HepG2 (cell line): ENCODE data around the gene RASSF4. TPM values are rescaled to one million over a fixed set of nuclear protein-coding genes. Genes with fewer than 3 reads are reported as not detected.
A peak's percentile ranks its signal among the peaks of the same experiment; 100 is the strongest.

Experiments used
- CCDC6 ChIP-seq: sonication (generic); formaldehyde crosslinking; IDR thresholded peaks from 2 replicates; pipeline ENCODE4 v1.8.1; 2022; ENCODE audit warnings: mild to moderate bottlenecking, missing genetic modification reagents, moderate library complexity
- ELF3 ChIP-seq: IDR thresholded peaks from 2 replicates; pipeline ENCODE4 v1.6.1; 2016; ENCODE audit warnings: missing genetic modification reagents, missing compliant biosample characterization
- HNRNPH1 ChIP-seq: fragments of 200-400 bp; formaldehyde crosslinking; optimal IDR thresholded peaks from 2 replicates; pipeline ENCODE3; 2017; ENCODE audit warnings: mild to moderate bottlenecking, low read depth, low read length
- MYC ChIP-seq: sonication (generic); formaldehyde crosslinking; IDR thresholded peaks from 2 replicates; pipeline ENCODE4 v1.9.0; 2021; ENCODE audit warnings: missing genetic modification reagents, borderline replicate concordance
- NCOA2 ChIP-seq: sonication (generic); formaldehyde crosslinking; IDR thresholded peaks from 2 replicates; pipeline ENCODE4 v1.8.0; 2022; ENCODE audit warnings: inconsistent platforms
- NR3C1 ChIP-seq: sonication (generic); formaldehyde crosslinking; IDR thresholded peaks from 2 replicates; pipeline ENCODE4 v1.4.0; 2020; ENCODE audit warnings: missing genetic modification reagents
- TCF7L2 ChIP-seq: IDR thresholded peaks from 2 replicates; pipeline ENCODE4 v1.6.1; 2011; ENCODE audit warnings: mild to moderate bottlenecking, low read depth, low read length, moderate library complexity
- TOE1 ChIP-seq: sonication (generic); formaldehyde crosslinking; IDR thresholded peaks from 2 replicates; pipeline ENCODE4 v1.4.0; 2020; ENCODE audit warnings: mild to moderate bottlenecking, missing genetic modification reagents
- ZNF501 ChIP-seq: sonication (generic); formaldehyde crosslinking; IDR thresholded peaks from 2 replicates; pipeline ENCODE4 v1.5.1; 2020; ENCODE audit warnings: mild to moderate bottlenecking, moderate library complexity, missing genetic modification reagents
- ZNF720 ChIP-seq: sonication (generic); formaldehyde crosslinking; IDR thresholded peaks from 2 replicates; pipeline ENCODE4 v1.4.0; 2020; ENCODE audit warnings: missing genetic modification reagents
- ZNF724P ChIP-seq: sonication (generic); formaldehyde crosslinking; IDR thresholded peaks from 2 replicates; pipeline ENCODE4 v1.8.0; 2022; ENCODE audit warnings: missing genetic modification reagents, borderline replicate concordance
- ZNF816 ChIP-seq: sonication (generic); formaldehyde crosslinking; IDR thresholded peaks from 2 replicates; pipeline ENCODE4 v1.8.0; 2022; ENCODE audit warnings: missing genetic modification reagents, mild to moderate bottlenecking, borderline replicate concordance
- polyA plus RNA-seq, 8 experiments: library from polyadenylated mRNA; depleted of rRNA in 3 of 8; stranded (reverse) in 7 of 8; unstranded in 1 of 8; fragments of >200 nt; fragmentation: Illumina TruSeq in 4 of 8; extraction: Trizol in 4 of 8; gene quantifications; 2 replicates each; pipeline versions ENCODE4 v1.2.1 to v1.2.3, GENCODE V29; 2011 to 2016; ENCODE audit warnings: low read depth in 4 of 8, missing spikeins in 1 of 8, mixed read lengths in 1 of 8; ENCODE audit not compliant: insufficient read depth in 1 of 8
- total RNA-seq, 5 experiments: library from RNA; depleted of rRNA; stranded (reverse); fragments of >200 nt; fragmentation: Illumina TruSeq; extraction: Trizol; gene quantifications; 2 replicates each; pipeline ENCODE4 v1.2.3, GENCODE V29; 2016; ENCODE audit warnings: low read depth in 1 of 5
- TF ChIP-seq, protein P1 (sequence below), 2 experiments: sonication (generic) in 1 of 2; formaldehyde crosslinking in 1 of 2; IDR thresholded peaks; 2 replicates each; pipeline versions ENCODE4 v1.5.1 to v1.6.1; 2011 to 2020; ENCODE audit warnings: borderline replicate concordance in 1 of 2, low read depth in 1 of 2, low read length in 1 of 2, mild to moderate bottlenecking in 1 of 2, missing genetic modification reagents in 1 of 2, moderate library complexity in 1 of 2
- TF ChIP-seq, protein P2 (sequence below): IDR thresholded peaks from 2 replicates; pipeline ENCODE4 v1.6.1; 2016; ENCODE audit warnings: control low read depth
- TF ChIP-seq, protein P3 (sequence below): sonication (generic); formaldehyde crosslinking; IDR thresholded peaks from 2 replicates; pipeline ENCODE4 v1.4.0; 2020; ENCODE audit warnings: missing genetic modification reagents
- TF ChIP-seq, protein P4 (sequence below): sonication (generic); formaldehyde crosslinking; IDR thresholded peaks from 2 replicates; pipeline ENCODE4 v1.4.0; 2020; ENCODE audit warnings: low read depth, mild to moderate bottlenecking, missing genetic modification reagents
- TF ChIP-seq, protein P5 (sequence below): fragments of 450-650 bp; IDR thresholded peaks from 2 replicates; pipeline ENCODE4 v1.6.1; 2017; ENCODE audit warnings: mild to moderate bottlenecking
- TF ChIP-seq, protein P6 (sequence below): sonication (generic); formaldehyde crosslinking; IDR thresholded peaks from 2 replicates; pipeline ENCODE4 v1.4.0; 2020; ENCODE audit warnings: low read depth, mild to moderate bottlenecking, missing genetic modification reagents

The RASSF4 gene
- total and polyA plus RNA-seq, 2 of the 13 experiments (the other 11 are each of a cell fraction or from before 2014, with no cell fraction given) = 34.0 to 51.7 TPM

DNA sequence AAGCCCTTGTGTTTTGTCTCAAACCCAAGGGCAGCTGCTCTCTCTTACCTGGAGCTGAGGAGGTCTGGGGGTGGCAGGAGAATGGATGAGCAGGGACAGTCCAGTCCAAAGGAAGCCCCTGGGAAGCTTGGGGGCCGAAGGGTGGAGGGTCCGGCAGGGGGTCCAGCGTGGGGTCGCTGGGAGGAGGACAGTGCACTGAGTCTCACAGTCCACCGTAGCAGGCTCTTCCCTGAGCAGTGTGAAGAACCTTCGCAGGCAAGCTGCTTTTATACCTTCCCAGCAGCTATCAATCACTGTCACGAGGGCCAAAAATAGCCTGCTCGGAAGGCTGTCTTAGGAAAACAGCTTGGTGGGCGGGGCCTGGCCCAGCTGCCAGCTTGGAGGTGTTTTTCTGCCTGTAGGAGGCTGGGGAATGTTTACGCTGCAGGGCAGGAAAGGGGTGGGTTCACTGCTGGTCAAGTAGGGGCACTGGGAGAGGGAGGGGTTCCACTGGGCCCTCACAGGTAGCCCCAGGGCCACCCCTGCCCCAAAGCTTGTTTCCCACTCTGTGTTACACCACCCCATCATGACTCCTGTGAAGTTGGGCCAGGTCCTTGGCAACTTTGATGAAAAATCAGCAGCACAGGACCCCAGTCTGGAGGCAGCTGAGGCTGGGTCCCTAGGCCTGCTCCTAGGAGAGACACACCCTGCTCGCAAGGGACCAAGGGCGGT is 19.1 kb downstream of the RASSF4 start, which contains the start of gene DEPP1 (continued):
- TF ChIP-seq ZNF724P (CRISPR knock-in tag) = peak; percentile 74; the same call in 1 of the 2 replicates
- no peak for TF ChIP-seq ZNF720 (CRISPR knock-in tag)
- TF ChIP-seq, protein P1, sequence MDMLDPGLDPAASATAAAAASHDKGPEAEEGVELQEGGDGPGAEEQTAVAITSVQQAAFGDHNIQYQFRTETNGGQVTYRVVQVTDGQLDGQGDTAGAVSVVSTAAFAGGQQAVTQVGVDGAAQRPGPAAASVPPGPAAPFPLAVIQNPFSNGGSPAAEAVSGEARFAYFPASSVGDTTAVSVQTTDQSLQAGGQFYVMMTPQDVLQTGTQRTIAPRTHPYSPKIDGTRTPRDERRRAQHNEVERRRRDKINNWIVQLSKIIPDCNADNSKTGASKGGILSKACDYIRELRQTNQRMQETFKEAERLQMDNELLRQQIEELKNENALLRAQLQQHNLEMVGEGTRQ (IDR thresholded peaks at IDR 0.05; ENCODE audit: low read depth, low read length) = peak; percentile 56; the same call in 1 of the 2 replicates
- TF ChIP-seq, protein P1 (CRISPR knock-in tag; IDR thresholded peaks at IDR 0.05; ENCODE audit: borderline replicate concordance) = peak; percentile 88
- TF ChIP-seq, protein P2, sequence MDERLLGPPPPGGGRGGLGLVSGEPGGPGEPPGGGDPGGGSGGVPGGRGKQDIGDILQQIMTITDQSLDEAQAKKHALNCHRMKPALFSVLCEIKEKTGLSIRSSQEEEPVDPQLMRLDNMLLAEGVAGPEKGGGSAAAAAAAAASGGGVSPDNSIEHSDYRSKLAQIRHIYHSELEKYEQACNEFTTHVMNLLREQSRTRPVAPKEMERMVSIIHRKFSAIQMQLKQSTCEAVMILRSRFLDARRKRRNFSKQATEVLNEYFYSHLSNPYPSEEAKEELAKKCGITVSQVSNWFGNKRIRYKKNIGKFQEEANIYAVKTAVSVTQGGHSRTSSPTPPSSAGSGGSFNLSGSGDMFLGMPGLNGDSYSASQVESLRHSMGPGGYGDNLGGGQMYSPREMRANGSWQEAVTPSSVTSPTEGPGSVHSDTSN (CRISPR knock-in tag) = peak; percentile 97
- 0 out of 2 replicates have a peak, but pooled peaks have one; percentile 29 for TF ChIP-seq TOE1 (CRISPR knock-in tag)
- no peak for TF ChIP-seq HNRNPH1
- TF ChIP-seq ZNF816 (CRISPR knock-in tag) = no peak
- no peak for TF ChIP-seq NR3C1 (CRISPR knock-in tag)
- TF ChIP-seq ZNF501 (CRISPR knock-in tag) = peak; percentile 35; the same call in 1 of the 2 replicates
- TF ChIP-seq, protein P3, sequence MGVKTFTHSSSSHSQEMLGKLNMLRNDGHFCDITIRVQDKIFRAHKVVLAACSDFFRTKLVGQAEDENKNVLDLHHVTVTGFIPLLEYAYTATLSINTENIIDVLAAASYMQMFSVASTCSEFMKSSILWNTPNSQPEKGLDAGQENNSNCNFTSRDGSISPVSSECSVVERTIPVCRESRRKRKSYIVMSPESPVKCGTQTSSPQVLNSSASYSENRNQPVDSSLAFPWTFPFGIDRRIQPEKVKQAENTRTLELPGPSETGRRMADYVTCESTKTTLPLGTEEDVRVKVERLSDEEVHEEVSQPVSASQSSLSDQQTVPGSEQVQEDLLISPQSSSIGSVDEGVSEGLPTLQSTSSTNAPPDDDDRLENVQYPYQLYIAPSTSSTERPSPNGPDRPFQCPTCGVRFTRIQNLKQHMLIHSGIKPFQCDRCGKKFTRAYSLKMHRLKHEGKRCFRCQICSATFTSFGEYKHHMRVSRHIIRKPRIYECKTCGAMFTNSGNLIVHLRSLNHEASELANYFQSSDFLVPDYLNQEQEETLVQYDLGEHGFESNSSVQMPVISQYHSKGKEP (CRISPR knock-in tag) = 0 out of 2 replicates have a peak, but pooled peaks have one; percentile 86
- no peak for TF ChIP-seq TCF7L2
- TF ChIP-seq, protein P4, sequence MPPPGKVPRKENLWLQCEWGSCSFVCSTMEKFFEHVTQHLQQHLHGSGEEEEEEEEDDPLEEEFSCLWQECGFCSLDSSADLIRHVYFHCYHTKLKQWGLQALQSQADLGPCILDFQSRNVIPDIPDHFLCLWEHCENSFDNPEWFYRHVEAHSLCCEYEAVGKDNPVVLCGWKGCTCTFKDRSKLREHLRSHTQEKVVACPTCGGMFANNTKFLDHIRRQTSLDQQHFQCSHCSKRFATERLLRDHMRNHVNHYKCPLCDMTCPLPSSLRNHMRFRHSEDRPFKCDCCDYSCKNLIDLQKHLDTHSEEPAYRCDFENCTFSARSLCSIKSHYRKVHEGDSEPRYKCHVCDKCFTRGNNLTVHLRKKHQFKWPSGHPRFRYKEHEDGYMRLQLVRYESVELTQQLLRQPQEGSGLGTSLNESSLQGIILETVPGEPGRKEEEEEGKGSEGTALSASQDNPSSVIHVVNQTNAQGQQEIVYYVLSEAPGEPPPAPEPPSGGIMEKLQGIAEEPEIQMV (CRISPR knock-in tag) = 0 out of 2 replicates have a peak, but pooled peaks have one; percentile 35
- TF ChIP-seq NCOA2 (CRISPR knock-in tag) = peak; percentile 99
- TF ChIP-seq, protein P5, sequence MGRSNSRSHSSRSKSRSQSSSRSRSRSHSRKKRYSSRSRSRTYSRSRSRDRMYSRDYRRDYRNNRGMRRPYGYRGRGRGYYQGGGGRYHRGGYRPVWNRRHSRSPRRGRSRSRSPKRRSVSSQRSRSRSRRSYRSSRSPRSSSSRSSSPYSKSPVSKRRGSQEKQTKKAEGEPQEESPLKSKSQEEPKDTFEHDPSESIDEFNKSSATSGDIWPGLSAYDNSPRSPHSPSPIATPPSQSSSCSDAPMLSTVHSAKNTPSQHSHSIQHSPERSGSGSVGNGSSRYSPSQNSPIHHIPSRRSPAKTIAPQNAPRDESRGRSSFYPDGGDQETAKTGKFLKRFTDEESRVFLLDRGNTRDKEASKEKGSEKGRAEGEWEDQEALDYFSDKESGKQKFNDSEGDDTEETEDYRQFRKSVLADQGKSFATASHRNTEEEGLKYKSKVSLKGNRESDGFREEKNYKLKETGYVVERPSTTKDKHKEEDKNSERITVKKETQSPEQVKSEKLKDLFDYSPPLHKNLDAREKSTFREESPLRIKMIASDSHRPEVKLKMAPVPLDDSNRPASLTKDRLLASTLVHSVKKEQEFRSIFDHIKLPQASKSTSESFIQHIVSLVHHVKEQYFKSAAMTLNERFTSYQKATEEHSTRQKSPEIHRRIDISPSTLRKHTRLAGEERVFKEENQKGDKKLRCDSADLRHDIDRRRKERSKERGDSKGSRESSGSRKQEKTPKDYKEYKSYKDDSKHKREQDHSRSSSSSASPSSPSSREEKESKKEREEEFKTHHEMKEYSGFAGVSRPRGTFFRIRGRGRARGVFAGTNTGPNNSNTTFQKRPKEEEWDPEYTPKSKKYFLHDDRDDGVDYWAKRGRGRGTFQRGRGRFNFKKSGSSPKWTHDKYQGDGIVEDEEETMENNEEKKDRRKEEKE = no peak
- TF ChIP-seq, protein P6, sequence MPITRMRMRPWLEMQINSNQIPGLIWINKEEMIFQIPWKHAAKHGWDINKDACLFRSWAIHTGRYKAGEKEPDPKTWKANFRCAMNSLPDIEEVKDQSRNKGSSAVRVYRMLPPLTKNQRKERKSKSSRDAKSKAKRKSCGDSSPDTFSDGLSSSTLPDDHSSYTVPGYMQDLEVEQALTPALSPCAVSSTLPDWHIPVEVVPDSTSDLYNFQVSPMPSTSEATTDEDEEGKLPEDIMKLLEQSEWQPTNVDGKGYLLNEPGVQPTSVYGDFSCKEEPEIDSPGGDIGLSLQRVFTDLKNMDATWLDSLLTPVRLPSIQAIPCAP (CRISPR knock-in tag) = no peak
- TF ChIP-seq ELF3 (CRISPR knock-in tag) = peak; percentile 83; the same call in 1 of the 2 replicates
- no peak; the same call in 1 of the 2 replicates for TF ChIP-seq MYC (CRISPR knock-in tag)
- TF ChIP-seq CCDC6 (CRISPR knock-in tag) = peak; percentile 96
